ENCODE results near the gene TRABD2B. TPM values are rescaled to one million over a fixed set of nuclear protein-coding genes. Genes with fewer than 3 reads are reported as not detected.

TRABD2B gene
- total RNA-seq, 1 experiment from 2014 or later, result 0.05 TPM

GRCh38 chr1:47872886-47873285, 124.3 kb downstream of the TRABD2B start:
- peaks cover 7 to 13% of the 10 kb centered on the region in 2 experiments for H3K4me1 ChIP-seq (ENCODE audit: control insufficient read depth in 1 of 2, insufficient read depth in 2 of 2, low read length in 2 of 2)
- ATAC-seq (no peak), DNase-seq (ENCODE audit: low read depth, low spot score) (no peak)
- peaks cover 8% of the 10 kb centered on the region; the same call in 1 of the 2 replicates for H3K27me3 ChIP-seq (ENCODE audit: insufficient read depth, low read length)
- H4K20me1 ChIP-seq (ENCODE audit: insufficient read depth), result no peaks in the 10 kb centered on the region
- H3K36me3 ChIP-seq (ENCODE audit: control insufficient read depth in 1 of 2, insufficient read depth in 2 of 2, low read length in 2 of 2), result no peaks in the 10 kb centered on the region
- no peak overlapping the region for H3K9ac ChIP-seq (ENCODE audit: low read length)
- no peaks in the 10 kb centered on the region for H3K9me3 ChIP-seq (ENCODE audit: control insufficient read depth in 1 of 2, insufficient read depth in 1 of 2, low read depth in 1 of 2, low read length in 2 of 2)
- ChIA-PET CTCF (no interaction called here), POLR2A (no interaction called here), RAD21 (ENCODE audit: low non-redundant PET in 1 of 2, low total read pairs in 2 of 2, uncharacterized antibody in 2 of 2, unreplicated experiment in 2 of 2) (no interaction called here)
- no peak overlapping the region for H3K4me3 ChIP-seq (replicated peaks in 1 of 2; ENCODE audit: low read depth in 1 of 2, low read length in 2 of 2)
- H3K27ac ChIP-seq (ENCODE audit: low read depth, low read length), result no peak overlapping the region
- H3K4me2 ChIP-seq (ENCODE audit: low read length), result no peak overlapping the region
- TF ChIP-seq SIN3A (IDR thresholded peaks at IDR 0.05; ENCODE audit: low read depth) (no peak), EGR1 (IDR thresholded peaks at IDR 0.05; ENCODE audit: low read depth) (no peak), SRF (IDR thresholded peaks at IDR 0.05; ENCODE audit: low read depth) (no peak), TCF7L2 (IDR thresholded peaks at IDR 0.05; ENCODE audit: borderline replicate concordance, extremely low read depth, insufficient read depth, insufficient read length) (no peak), MAX (IDR thresholded peaks at IDR 0.05) (no peak), YY1 (IDR thresholded peaks at IDR 0.05; ENCODE audit: extremely low read depth, insufficient replicate concordance, low read depth, low read length) (no peak), REST (IDR thresholded peaks at IDR 0.05; ENCODE audit: low read depth) (no peak), ZBTB33 (IDR thresholded peaks at IDR 0.05; ENCODE audit: extremely low read depth, insufficient replicate concordance, low read length) (no peak), ELF1 (IDR thresholded peaks at IDR 0.05; ENCODE audit: borderline replicate concordance, low read depth) (no peak), POLR2AphosphoS5 (IDR thresholded peaks at IDR 0.05; ENCODE audit: low read depth, low read length) (no peak), POLR2A (IDR thresholded peaks at IDR 0.05; ENCODE audit: borderline replicate concordance, extremely low read depth, insufficient read depth, insufficient read length) (no peak), SP1 (IDR thresholded peaks at IDR 0.05; ENCODE audit: low read depth) (no peak), CTCF (IDR thresholded peaks at IDR 0.05 in 2 of 3, conservative IDR thresholded peaks at IDR 0.05 in 1 of 3; ENCODE audit: borderline replicate concordance in 1 of 3, insufficient read depth in 1 of 3, low read depth in 2 of 3, low read length in 2 of 3) (no peak)
- no TSS peak for BruUV-seq (replicated peaks)
- no peak overlapping the region for H2AFZ ChIP-seq (ENCODE audit: low read depth, low read length, poor library complexity, severe bottlenecking)
- intact Hi-C loops (cut with micrococcal nuclease), result no loop called here
- no peaks in the 10 kb centered on the region for H3K79me2 ChIP-seq (ENCODE audit: insufficient read depth, low read length)
- H3K9me2 ChIP-seq (ENCODE audit: insufficient read depth), result no peaks in the 10 kb centered on the region

All from HCT116 (cell line).